SU-DHL-6 (cell line): Measurements from ENCODE around the gene FMO5.

Source experiments
- CTCF ChIP-seq: fragments of 200-600 bp; sonication (generic); IDR thresholded peaks from one replicate; pipeline ENCODE4 v1.5.1; 2017; ENCODE audit warnings: antibody characterized with exemption, mild to moderate bottlenecking, low read length, moderate library complexity; ENCODE audit not compliant: insufficient read depth, poor library complexity, severe bottlenecking
- EZH2phosphoT487 ChIP-seq: fragments of 200-600 bp; sonication (generic), shearing (Covaris generic); conservative IDR thresholded peaks from 2 replicates; pipeline ENCODE4 v1.6.1; 2018; ENCODE audit warnings: mild to moderate bottlenecking, antibody characterized with exemption, low read length, moderate library complexity, mixed read lengths

- TF ChIP-seq CTCF, result no peak
- no peak for TF ChIP-seq EZH2phosphoT487
These were observed 13.6 kb downstream of the FMO5 start for GRCh38 chr1:147211577-147211976.
